CD4-positive, alpha-beta T cell treated with Interleukin-6 at 100 ng/mL for 8 hours (primary cell): ENCODE data around the gene NR1I3.
A peak's percentile ranks its signal among the peaks of the same experiment; 100 is the strongest.

Experiments
- DNase-seq: peaks from one replicate; pipeline ENCODE4 v3.0.0-alpha.2; 2020; ENCODE audit warnings: mixed read lengths, low spot score

NR1I3 gene

DNA sequence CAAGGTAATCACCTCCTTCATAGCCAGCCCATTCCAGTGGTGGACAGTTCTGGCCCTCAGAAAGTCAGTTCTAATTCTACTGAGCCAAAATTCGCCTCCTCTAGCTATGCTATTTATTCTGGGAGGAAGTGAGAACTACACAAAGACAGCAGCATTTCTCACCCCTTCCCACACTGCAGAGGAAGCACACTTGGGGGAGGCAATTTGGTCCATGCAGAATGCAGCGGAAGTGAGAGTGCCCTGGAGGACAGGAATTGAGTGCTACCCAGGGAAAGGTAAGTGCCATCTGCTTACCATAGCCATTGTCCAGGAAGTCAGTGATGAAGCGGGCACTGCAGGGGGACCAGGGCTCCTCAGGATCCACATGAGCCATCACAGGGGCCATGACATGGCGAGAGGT is 42.8 kb downstream of the NR1I3 start:
- DNase-seq = no peak

DNA sequence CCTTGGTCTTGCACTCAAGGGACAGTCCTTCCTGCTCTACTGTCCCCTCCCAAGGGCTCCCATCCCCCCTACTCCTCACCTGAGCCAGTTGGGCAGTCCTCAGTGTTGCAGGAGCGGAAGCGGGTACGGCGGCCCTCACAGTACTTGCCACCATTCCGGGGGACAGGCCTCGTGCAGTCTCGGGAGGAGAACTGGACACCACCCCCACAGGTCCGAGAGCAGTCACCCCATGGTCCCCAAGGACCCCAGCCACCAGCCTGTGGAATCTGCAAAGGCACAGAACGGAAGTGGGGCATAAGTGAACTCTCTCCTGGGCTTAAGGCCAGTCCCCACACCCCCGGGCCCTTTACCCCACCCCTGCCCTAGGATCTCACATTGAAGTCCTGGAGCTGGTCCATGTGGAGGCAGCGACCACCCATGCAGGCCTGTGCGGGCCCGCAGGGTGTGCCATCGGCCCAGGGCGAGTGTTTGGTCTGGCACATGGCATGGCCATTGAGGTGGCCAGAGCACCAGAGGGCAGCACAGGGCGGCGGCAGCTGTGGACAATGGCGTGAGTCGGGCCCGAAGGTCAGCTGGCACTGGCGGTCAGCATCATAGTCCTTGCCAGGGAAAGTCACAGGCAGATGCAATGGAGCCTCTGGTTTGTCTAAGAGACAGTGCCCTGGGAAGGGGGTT is 44.3 kb downstream of the NR1I3 start:
- DNase-seq = no peak

DNA sequence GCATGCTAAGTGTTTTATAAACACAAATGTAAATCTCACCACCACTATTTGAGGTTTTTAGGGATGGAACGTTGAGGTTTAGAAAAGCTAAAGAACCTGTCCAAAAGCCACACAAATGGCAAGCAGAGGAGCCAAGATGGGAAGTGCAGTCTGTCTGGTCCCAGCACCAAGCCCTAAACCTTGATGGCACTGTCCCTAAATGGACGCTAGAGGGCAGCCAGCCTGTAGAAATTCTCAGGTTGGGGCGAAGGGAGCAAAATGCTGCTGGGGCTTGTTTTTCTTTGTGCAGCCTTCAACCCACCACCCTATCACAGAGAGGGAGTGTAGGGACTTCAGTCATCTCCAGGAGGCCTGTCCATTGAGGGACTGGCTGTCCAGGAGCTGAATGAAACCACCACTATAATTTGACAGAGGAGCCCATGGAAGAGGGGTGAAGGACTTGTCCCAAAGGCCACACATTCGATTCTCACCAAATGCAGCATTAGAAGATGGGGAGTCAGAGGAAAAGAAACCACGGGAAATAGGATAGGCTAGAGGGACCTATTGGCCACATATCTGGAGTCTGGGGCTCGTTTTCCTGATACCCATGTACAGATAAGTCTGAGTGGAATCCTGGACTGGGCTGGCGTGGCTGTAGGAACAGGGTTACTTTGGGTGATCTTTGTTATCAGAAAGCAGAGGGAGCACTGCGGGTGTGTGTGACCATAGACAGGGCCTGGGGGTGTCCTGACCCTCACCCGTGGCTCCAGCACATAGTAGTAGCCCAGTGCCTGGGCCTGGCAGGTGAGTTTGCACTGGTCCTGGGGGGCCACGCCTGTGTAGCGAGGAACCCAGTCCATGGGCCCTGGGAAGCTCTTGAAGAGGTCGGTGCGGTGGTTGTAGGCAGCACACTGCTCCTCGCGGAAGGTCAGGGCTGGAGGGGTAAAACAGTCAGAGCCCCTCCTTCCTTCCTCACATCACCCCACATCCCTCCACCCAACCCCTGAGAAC is 45.2 kb downstream of the NR1I3 start:
- DNase-seq = peak; percentile 80

DNA sequence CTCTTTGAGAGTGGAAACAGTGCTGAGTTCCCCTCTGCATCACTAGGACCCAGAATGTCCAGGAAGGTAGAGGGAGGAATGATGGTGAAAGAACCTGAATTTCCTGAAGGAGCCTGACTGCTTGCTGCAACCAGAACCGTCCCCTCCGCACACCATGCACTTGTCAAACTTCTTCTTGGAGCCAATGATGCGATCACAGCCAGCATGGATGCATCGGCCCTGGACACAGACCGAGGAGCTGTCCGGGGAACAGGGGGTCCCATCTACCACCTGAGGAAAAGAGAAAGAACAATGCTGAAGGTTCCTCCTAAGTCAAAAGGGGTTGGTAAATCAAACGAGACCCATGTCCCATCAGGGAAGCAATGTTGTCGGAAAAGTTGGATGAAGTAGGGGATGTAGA is 46.0 kb downstream of the NR1I3 start:
- DNase-seq = no peak

DNA sequence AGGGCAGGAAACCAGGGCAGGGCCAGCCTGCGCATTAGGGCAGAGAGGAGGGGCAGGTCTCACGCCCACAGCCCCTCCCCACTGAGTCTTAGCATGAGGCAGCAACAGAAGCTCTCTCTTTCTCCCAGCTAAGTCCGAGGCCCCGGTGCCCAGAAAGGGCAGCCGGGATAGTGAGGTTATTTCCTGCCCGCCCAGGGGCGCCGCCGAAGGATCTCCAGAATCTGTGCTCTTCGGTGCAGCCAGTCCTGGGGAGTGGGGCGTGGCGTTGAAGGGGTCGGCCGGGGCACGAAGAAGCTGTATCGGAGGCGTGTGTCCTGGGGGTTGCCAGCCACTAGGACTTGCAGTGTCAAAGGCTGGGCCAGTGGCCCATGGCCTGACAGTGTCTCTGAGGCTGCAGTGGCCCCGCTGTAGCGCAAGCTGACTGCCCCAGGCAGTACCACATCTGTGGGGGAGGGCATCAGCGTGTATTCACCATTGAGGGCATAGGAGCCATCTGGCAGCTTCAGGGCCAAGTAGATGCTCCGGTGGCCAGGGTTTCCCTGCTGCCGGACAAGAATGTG is 47.0 kb downstream of the NR1I3 start:
- DNase-seq = no peak

DNA sequence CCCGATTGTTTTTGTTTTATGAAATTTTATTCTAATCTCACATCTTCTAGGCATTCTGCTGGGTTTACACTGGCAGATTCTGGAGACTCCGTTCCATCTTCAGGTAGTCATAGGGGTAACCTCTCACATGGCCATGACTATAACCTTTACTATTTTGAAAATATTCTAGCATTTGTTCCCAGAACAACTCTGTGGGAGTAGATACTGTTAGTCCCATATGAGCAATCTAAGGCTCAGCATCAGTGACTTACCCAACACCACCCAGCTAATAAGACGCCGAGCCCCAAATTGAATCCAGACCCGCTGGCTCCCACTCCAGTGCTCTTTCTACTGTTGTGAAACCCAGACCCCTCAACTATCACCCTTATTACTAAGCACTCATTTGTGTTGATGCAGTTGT is 49.0 kb downstream of the NR1I3 start:
- DNase-seq = no peak

DNA sequence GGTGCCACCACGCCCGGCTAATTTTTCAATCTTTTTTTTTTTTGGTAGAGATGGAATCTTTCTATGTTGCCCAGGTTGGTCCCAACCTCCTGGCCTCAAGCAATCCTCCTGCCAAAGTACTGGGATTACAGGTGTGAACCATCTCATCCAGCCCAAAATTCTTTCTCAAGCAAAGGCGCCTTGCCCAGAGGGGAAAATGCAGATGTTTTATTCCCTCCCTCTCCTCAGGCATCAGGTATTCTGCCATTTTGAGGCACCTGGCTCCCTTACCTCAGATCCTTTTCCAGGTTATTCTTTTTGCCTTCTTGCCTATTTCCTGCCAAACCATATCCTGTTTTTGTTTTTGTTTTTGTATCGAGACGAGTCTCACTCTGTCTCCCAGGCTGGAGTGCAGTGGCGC is 49.6 kb downstream of the NR1I3 start:
- no peak for DNase-seq

DNA sequence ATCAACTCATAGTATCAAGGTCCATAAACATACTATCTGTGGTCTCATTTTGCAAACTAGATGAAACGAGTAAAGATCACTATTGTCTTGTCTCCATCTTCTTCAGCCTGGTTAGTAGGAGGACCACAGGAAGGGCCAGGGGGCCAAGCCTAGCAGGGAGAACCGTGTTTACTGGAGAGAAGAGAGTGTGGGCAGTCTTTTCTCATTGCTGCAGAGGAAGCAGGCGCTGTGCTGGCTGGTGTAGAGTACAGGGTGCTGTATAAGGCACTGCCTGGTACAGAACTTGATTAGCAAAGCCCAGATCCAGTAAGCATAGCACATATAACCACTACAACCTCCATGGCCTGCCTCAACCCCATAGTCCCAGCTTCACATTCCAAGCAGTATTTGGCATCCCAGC is 50.7 kb downstream of the NR1I3 start:
- no peak for DNase-seq

DNA sequence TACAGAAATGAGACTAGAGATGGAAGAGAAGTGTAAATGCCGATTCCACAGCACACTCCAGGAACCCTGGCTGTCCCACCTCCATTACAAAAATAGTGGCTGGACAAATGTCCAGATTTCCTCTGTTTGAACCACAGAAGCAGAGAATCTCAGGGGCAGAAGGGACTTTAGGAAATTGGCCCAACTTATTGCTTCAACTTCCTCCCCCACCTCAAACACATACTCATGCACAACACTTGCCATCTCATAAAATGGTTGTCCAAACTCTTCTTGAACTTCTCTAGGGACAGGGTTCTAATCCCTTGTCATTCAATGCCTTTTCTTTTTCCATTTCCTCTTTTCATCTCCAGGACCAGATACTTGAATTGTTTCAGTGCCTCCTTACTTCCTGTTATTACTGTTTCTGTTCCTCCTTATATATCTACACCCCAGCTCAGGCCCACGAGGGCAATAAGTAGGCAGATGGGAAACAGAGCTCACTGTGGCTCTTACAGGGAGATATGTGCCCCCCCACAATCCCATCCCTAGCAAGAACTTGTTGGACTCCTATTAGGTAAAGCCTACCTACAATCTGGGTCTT is 52.2 kb downstream of the NR1I3 start:
- DNase-seq = no peak

DNA sequence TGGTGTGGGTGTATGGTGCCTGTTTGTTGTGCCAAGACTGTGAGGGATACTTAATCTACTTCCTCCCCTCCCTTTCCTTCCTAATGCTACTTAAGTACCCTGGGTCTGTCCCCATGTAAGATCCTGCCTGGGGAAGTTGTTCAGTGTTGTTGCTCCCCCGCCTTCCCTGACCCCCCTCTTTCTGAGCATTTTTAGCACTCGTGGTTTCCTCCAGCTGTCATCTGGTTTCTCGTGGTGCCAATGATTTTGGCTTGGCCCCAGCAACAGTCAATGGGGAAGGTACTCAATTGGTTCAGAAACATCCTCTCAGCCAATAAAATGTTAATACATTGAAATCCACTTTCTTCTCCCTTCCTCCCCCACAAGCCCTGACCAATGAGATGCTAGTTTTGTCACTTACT is 52.7 kb downstream of the NR1I3 start:
- peak; percentile 90 for DNase-seq

DNA sequence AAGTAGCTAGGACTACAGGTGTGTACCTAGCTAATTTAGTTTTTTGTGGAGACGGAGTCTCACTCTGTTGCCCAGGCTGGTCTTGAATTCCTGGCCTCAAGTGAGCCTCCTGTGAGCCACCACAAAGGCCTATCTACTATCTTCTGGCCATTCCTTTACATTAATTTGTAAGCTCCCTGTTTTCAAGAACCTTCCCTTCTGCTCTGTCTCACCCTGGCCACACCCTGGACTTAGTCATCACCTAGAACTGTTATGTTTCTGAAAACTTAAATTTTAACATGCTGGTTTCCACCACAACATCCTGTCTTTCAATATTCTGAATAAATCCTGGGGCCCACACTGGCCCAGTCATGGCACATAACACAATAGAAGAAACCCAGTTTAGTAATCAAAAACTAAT is 55.8 kb downstream of the NR1I3 start:
- DNase-seq = peak; percentile 85

DNA sequence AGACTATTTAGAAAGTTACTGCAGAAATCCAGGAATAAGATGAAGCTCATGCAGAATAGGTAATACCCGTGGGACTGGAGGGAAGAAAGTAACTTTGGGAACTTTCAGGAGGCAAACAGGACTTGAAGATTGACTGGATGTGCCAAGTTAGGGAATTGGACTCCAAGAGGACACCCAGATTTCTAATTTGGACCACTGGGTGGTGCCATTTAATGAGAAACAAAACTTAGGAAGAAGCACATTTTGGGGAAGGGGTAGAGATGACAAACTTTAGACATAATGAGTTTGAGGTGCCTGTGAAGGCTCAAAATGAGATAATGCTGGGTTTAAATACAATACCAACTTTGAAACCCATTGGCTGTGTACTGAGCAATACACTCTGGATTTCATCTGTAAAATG is 57.4 kb downstream of the NR1I3 start:
- peak; percentile 37 for DNase-seq

DNA sequence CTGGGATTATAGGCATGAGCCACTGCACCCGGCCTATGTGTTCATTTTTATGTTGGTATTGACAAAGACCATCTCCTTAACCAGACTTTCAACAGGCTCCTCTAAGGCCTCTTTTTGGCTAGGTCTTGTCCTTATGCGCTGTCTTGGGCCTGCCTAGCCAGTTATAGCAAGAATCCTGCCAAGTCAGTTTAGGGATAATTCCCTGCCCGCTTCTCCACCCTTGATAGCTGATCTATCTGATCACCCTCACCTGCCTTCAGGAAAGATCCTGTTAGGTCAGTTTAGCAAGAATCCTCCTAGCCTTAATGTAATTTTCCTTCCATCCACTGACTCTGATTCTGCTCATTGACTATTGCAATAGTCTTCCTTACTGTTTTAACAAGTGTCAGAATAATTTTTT is 58.3 kb downstream of the NR1I3 start:
- no peak for DNase-seq
